GM18511 (cell line): Measurements from ENCODE around the gene SHFL.

ENCODE experiments used
- ATAC-seq: cut with Tn5 transposase; IDR thresholded peaks from one replicate; pipeline ENCODE4 v1.9.1; 2021; ENCODE audit warnings: mild to moderate bottlenecking, moderate library complexity; ENCODE audit not compliant: unreplicated experiment

The SHFL gene

GRCh38 chr19:10126213-10126639 is 40.1 kb downstream of the SHFL start:
- ATAC-seq: no peak

- ATAC-seq: no peak
Observed at GRCh38 chr19:10132905-10133304, 46.8 kb downstream of the SHFL start.

GRCh38 chr19:10133596-10133995 is 47.5 kb downstream of the SHFL start:
- ATAC-seq: no peak

GRCh38 chr19:10134040-10134439 is 47.9 kb downstream of the SHFL start:
- no peak for ATAC-seq

GRCh38 chr19:10135551-10136334 is 49.6 kb downstream of the SHFL start:
- ATAC-seq: no peak

- ATAC-seq: no peak
Observed at GRCh38 chr19:10136936-10137335, 50.8 kb downstream of the SHFL start.

- no peak for ATAC-seq
Observed at GRCh38 chr19:10137751-10138682, 51.9 kb downstream of the SHFL start.

- no peak for ATAC-seq
Observed at GRCh38 chr19:10138879-10139795, 53.0 kb downstream of the SHFL start.

GRCh38 chr19:10139952-10140351 is 53.8 kb downstream of the SHFL start:
- no peak for ATAC-seq

GRCh38 chr19:10141479-10141878 is 55.4 kb downstream of the SHFL start:
- no peak for ATAC-seq

- ATAC-seq: no peak
Observed at GRCh38 chr19:10141973-10142372, 55.9 kb downstream of the SHFL start.
